GM06990 (cell line): Measurements from ENCODE around the gene FOSL1.

Source experiments
- DNase-seq: peaks from one replicate; pipeline ENCODE4 v3.0.0-alpha.2; 2011; ENCODE audit not compliant: insufficient read length; ENCODE audit errors: extremely low read depth
- H3K27me3 ChIP-seq: replicated peaks from 2 replicates; pipeline ENCODE4 v1.6.0; 2011; ENCODE audit warnings: low read length; ENCODE audit not compliant: control insufficient read depth, insufficient read depth
- H3K36me3 ChIP-seq: 2 replicates; pipeline ENCODE4 v1.5.1; 2011; ENCODE audit warnings: low read length; ENCODE audit not compliant: control insufficient read depth, insufficient read depth
- H3K4me3 ChIP-seq: replicated peaks from 2 replicates; pipeline ENCODE4 v1.5.1; 2011; ENCODE audit warnings: low read depth, mild to moderate bottlenecking, control low read depth, low read length
- CTCF ChIP-seq: IDR thresholded peaks from 2 replicates; pipeline ENCODE4 v1.5.1; 2011; ENCODE audit warnings: low read length, control low read depth, mild to moderate bottlenecking, inconsistent platforms; ENCODE audit not compliant: insufficient read depth, poor library complexity, severe bottlenecking

FOSL1 gene

GRCh38 chr11:65859812-65860277 is 40.3 kb downstream of the FOSL1 start:
- H3K36me3 ChIP-seq, result peaks cover 38% of the 10 kb centered on the region
- TF ChIP-seq CTCF, result no peak
- peak overlapping the region; percentile 97 for H3K4me3 ChIP-seq
- no peak for DNase-seq
- H3K27me3 ChIP-seq, result no peaks in the 10 kb centered on the region

GRCh38 chr11:65859095-65859811 is 40.9 kb downstream of the FOSL1 start:
- DNase-seq, result peak; percentile 100
- Histone ChIP-seq H3K27me3 (no peaks in the 10 kb centered on the region), H3K36me3 (peaks cover 38% of the 10 kb centered on the region), H3K4me3 (peak overlapping the region; percentile 97)
- no peak for TF ChIP-seq CTCF

GRCh38 chr11:65858681-65859087 is 41.5 kb downstream of the FOSL1 start:
- H3K4me3 ChIP-seq, result peak overlapping the region; percentile 64
- no peak for TF ChIP-seq CTCF
- no peak for DNase-seq
- H3K27me3 ChIP-seq, result no peaks in the 10 kb centered on the region
- peaks cover 34% of the 10 kb centered on the region for H3K36me3 ChIP-seq

GRCh38 chr11:65857853-65858680 is 42.1 kb downstream of the FOSL1 start, which contains the start of gene CFL1:
TSS of gene CFL1 (minus strand) at chr11:65858180. CDS start at chr11:65858099, 81 bp downstream.
- H3K36me3 ChIP-seq, result peaks cover 33% of the 10 kb centered on the region

GRCh38 chr11:65857500-65857852 is 42.7 kb downstream of the FOSL1 start:
- H3K27me3 ChIP-seq, result no peaks in the 10 kb centered on the region
- no peak for TF ChIP-seq CTCF
- peaks cover 33% of the 10 kb centered on the region for H3K36me3 ChIP-seq
- H3K4me3 ChIP-seq, result peak overlapping the region; percentile 97
- DNase-seq, result no peak

More at GRCh38 chr11:65857853-65858680, 42.1 kb downstream of the FOSL1 start, which contains the start of gene CFL1:
- peak; percentile 99 for DNase-seq
- H3K27me3 ChIP-seq, result no peaks in the 10 kb centered on the region
- H3K4me3 ChIP-seq, result peak within 1 kb of the TSS; percentile 97
- TF ChIP-seq CTCF, result no peak
